ENCODE data around the gene RIMBP3B. TPM values are rescaled to one million over a fixed set of nuclear protein-coding genes. Genes with fewer than 3 reads are reported as not detected.

Gene RIMBP3B
- total RNA-seq, result not detected in 2 replicates

GRCh38 chr22:21383701-21384467, at the start of gene RIMBP3B:
RIMBP3B (plus strand) TSS chr22:21383751; CDS start chr22:21383859, 108 bp downstream.

GRCh38 chr22:21417227-21417746, 33.7 kb downstream of the RIMBP3B start, which contains the start of gene HIC2:
HIC2 (plus strand) TSS chr22:21417371; CDS start chr22:21442832, 25,461 bp downstream.

Other genes starting within 250 kb of the RIMBP3B start
- gene HIC2, start 33.6 kb downstream of the RIMBP3B start, total RNA-seq, result 2.3 and 2.6 TPM in 2 replicates
- 0.15 TPM in 1 of 2 replicates, not detected in the other for gene TMEM191C, start 83.6 kb downstream of the RIMBP3B start, total RNA-seq
- gene RIMBP3C, start 167.7 kb downstream of the RIMBP3B start, total RNA-seq, result 0.05 TPM in 1 of 2 replicates, not detected in the other
- 89.7 and 96.2 TPM in 2 replicates for gene UBE2L3, start 184.0 kb downstream of the RIMBP3B start, total RNA-seq
- gene YDJC, start 246.3 kb downstream of the RIMBP3B start, total RNA-seq, result 78.8 and 81.2 TPM in 2 replicates
- gene CCDC116, start 249.0 kb downstream of the RIMBP3B start, total RNA-seq, result 0.07 and 0.20 TPM in 2 replicates

Measured in mammary microvascular endothelial cell (primary cell).